ENCODE measurements around the gene GGA2.
A peak's percentile ranks its signal among the peaks of the same experiment; 100 is the strongest.
"Not testable (repeated sequence)": the region's sequence is repeated elsewhere in the genome, so short reads cannot be mapped to it uniquely, and the experiment has no call there.

The GGA2 gene

DNA sequence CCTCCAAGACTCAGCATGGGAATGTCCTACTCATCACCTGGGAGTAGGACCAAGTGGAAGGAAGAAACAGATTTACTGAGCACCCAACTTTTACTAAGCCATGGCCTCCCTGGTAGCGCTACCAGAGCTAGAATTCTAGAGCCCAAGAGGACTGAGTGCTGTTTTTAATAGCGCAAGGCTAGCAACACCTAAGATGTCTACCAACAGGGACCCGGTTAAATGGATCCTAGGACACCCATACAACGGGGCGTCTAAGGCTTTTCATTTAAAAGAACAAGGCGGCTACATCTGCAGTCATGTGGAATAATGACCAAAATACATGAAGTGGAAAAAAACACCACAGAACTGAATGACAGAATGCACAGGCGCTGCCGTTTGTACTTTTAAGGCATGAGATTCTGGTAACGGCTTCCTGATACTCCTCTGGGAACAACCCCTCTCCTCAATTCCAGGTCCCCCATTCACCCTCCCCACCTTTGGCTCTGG is 5.1 kb downstream of the GGA2 start:
- no peak for DNase-seq (ENCODE audit: insufficient read length, low spot score)

DNA sequence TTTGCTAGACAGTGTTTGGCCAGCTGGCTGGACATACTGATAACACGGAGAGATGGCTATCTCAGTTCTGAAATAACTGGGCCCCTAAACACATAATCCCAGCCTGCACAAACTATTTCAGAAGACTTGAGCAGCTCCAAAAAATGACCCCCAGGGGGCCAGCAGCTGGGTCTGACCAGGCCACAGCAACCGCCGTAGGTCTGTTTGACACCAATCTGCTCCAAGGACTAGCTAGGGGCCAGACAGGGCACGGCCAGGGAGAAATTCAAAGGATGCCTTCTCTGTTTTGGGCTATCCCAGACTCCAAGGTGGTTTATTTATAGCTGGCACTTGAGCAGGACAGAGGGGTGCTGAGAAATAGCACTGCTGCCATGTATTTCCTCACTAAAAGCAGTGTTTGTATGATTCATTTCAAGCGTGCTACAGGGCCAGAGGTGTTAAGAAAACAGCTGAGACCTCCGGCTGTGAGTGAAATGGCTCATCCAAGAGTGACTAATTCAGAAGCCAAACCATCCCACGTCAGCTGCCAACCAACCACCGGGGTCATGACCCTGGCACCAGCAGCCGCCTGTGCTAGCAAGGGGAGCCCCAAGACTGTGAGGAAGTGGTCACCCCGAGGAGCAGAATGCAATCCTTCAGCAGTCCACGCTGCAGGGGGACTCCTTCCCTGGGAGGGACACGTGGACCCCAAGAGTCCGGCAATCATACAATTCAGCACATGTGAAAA is 5.7 kb downstream of the GGA2 start:
- peak; percentile 72 for FAIRE-seq
- DNase-seq (ENCODE audit: insufficient read length, low spot score) = peak; percentile 41

More for the DNA sequence above, 5.1 kb downstream of the GGA2 start:
- FAIRE-seq = no peak

DNA sequence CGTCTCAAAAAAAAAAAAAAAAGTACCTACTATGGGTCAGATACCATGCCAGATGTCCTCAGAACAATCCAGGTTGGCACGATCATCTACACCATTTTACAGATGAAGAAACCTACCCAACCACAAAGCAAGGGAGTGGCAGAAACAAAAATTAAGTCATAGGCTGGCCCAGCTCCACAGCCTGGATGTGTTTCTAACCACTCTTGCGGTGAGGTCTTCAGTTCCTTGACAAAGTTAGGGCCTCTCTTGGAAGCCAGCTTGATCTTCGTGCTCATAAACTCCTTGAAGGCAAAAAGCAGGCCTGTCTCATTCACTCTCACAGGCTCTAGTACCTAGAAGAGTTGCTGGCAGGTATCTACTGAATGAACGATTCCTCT is 6.2 kb downstream of the GGA2 start:
- DNase-seq (ENCODE audit: insufficient read length, low spot score) = no peak

DNA sequence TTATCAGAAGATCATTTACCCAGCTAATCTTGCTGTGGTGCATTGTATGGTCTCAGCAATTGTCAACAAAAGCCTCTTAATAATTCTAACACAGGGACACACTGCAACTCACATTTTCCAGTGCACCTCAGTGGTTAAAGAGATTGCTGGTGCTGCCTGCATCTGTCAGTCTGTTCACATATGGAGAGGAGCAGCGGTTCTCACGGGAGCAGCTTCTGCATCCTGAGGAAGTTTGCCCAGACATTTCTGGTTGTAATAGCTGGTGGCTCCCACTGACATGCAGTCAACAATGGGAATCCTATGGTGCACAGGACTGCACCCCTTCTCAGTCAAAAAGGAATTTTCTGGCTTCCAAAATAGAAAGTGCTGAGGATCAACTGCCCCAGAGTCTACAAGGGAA is 7.8 kb downstream of the GGA2 start:
- DNase-seq (ENCODE audit: insufficient read length, low spot score) = no peak
- FAIRE-seq = no peak

More for the DNA sequence above, 6.2 kb downstream of the GGA2 start:
- no peak for FAIRE-seq

GRCh38 chr16:23501291-23501690 is 9.0 kb downstream of the GGA2 start:
- no peak for FAIRE-seq

DNA sequence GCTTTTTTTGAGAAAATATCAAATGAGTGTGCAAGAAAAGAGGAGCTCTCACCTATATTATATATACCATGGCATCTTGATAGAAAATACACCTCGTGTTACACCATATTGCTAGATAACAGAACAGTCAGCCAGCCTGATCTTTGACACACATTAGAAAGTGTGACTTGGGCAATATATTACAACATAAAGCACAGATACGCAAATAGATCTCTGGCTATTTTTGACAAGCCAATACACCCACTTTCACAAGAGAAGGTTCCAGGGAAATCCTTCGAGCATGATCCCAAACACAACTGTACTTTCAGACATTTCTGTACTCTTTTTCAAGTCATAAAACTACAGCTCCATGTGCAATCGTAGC is 9.4 kb downstream of the GGA2 start:
- FAIRE-seq (no peak), DNase-seq (ENCODE audit: insufficient read length, low spot score) (no peak)

More at GRCh38 chr16:23501291-23501690, 9.0 kb downstream of the GGA2 start:
- DNase-seq (ENCODE audit: insufficient read length, low spot score) = no peak

DNA sequence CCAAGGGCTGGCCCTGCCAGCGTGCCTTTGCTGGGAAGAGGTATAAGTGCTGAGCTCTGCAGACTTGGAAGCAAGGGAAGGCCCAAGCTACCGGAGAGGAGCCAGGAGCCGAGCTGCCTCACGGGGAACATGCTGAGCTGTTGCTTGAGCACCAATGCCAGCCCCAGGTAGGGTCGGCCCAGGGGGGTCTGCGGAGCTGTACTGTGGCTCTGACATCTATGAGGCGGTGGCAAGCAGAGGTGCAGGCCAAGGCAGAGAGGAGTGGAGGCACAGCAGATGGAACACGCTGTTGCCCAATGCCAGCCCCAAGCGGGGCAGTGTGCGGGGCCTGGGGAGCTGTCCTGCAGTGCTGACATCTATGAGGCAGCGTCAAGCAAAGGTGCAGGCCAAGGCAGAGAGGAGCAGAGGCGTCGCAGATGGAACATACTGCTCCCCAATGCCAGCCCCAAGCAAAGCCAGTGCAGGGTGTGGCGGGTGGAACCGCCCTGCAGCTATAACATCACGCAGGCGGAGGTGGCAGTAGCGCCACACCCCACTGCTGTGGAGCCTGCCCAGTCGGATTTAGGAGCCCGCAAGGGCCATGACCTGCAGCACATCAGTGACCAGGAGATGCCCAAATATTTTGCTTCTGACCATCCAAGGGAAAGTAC is 10.0 kb downstream of the GGA2 start:
- no peak for FAIRE-seq
- DNase-seq (ENCODE audit: insufficient read length, low spot score) = no peak

DNA sequence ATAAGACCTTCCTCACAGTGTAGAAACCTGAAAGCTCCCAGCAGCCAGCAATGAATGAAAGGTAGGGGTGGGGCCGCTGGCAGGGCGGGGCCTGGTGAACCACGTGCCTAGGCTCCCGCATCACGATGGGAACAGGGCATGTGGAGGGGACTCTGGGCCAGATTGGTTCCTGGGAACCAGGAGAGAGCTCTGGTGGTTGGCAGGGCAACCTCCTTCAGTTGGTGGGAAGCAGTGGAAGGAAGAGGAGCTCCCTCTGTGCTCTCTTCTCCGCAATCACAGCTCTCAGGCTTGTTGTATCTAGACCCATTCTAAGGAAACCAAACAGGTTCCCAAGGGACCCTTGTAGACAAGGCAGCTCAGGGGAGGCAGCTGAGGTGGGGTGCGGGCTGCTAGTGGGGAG is 10.5 kb downstream of the GGA2 start:
- FAIRE-seq (no peak), DNase-seq (ENCODE audit: insufficient read length, low spot score) (no peak)

- no peak for FAIRE-seq
Measured at GRCh38 chr16:23498863-23499262, 11.4 kb downstream of the GGA2 start.

GRCh38 chr16:23497543-23497868 is 12.8 kb downstream of the GGA2 start:
- FAIRE-seq (no peak), DNase-seq (ENCODE audit: insufficient read length, low spot score) (no peak)

More at GRCh38 chr16:23498863-23499262, 11.4 kb downstream of the GGA2 start:
- no peak for DNase-seq (ENCODE audit: insufficient read length, low spot score)

DNA sequence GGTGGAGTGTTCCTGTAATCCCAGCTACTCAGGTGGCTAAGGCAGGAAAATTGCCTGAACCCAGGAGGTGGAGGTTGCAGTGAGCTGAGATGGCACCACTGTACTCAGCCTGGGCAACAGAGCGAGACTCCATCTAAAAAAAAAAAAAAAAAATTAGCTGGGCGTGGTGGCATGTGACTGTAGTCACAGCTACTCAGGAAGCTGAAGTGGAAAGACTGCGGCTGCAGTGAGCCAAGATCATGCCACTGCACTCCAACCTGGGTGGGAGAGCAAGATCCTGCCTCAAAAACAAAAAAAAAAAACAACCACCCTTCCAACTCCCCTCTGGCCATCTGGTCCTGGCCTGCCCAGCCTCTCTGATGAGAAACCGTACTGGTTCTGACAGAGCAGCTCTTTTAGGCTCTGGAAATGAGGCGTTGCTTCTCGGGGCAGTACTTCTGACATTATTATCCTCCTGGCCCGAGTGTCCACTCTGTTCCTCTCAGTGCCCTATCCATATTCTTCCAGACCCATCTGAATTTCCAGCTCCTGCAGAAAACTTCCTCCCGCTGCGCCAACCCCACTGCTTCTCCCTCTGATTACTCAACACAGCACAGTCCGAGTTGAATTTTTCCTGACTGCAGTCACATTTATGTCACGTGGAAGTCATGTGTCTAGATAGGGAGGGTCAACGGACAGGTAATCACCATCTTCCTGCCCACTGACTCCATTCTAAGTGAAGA is 13.3 kb downstream of the GGA2 start:
- no peak for DNase-seq (ENCODE audit: insufficient read length, low spot score)
- no peak for FAIRE-seq

DNA sequence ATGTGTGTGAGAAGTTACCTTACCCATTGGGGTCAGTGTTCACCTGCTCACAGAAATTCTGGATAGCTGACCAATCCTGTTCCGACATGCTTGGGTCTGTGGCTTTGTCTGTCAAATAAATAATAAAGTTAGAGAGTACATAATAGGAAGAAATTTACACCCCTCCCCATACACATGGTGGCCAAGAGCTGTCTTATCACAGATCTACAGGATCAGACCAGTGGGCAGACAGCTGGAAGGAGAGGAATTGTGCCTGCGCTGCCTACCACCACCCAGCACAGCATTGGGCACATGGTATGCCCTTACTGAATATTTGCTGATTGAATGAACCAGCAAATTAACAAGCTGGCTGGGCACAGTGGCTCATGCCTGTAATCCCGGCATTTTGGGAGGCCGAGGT is 14.6 kb downstream of the GGA2 start:
- DNase-seq (ENCODE audit: insufficient read length, low spot score) (no peak), FAIRE-seq (no peak)

- FAIRE-seq = no peak
Measured at GRCh38 chr16:23494188-23494587, 16.1 kb downstream of the GGA2 start.

DNA sequence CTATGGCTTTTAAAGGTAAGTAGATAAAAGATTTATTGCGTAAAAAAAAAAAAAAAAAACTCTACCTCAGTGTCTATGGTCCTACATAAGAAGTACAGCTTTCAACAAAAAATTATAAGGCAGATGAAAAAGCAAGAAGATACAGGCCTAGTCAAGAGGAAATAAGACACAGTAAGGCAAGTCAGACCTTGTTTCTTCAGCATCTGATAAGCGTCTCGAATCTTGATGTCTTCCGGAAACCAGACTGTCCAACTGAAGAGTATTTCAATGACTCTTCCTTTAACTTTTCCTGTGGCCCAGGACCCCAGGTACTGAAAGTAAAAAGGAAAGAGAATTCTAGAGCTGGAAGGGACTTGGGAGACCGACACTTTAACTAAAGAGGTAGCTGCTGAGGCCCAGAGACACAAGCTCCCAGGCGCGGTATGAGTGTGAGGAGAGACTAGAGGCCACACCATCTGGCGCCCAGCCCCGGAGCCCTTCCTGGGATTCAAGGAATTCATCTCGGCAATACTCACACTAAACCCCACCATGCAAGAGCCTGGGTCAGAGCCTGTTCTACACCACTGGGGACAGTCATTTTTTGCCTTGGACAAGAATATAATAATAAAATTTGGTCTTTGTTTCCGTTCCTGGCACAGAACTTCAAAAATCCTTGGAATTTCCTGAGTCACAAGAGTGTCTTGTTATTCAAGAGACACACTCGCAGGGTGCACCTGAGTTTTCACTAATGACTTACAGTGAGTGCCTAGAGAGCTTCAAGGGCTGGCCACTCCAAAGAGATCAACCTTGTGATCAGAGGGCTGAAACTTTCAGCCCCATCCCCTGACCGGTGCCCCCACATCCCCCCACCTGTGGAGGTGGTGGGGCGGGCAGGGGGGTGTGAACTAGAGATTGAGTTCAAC is 18.6 kb downstream of the GGA2 start:
- no peak for FAIRE-seq
- no peak for DNase-seq (ENCODE audit: insufficient read length, low spot score)

More at GRCh38 chr16:23494188-23494587, 16.1 kb downstream of the GGA2 start:
- DNase-seq (ENCODE audit: insufficient read length, low spot score) = no peak

- DNase-seq (ENCODE audit: insufficient read length, low spot score) = no peak
- FAIRE-seq = no peak
Measured at GRCh38 chr16:23486480-23486879, 23.8 kb downstream of the GGA2 start.

GRCh38 chr16:23485841-23486240 is 24.5 kb downstream of the GGA2 start:
- no peak for FAIRE-seq
- DNase-seq (ENCODE audit: insufficient read length, low spot score) = no peak

- FAIRE-seq (no peak), DNase-seq (ENCODE audit: insufficient read length, low spot score) (no peak)
Measured at GRCh38 chr16:23485257-23485614, 25.1 kb downstream of the GGA2 start.

GRCh38 chr16:23484510-23485256 is 25.6 kb downstream of the GGA2 start:
- FAIRE-seq = no peak

DNA sequence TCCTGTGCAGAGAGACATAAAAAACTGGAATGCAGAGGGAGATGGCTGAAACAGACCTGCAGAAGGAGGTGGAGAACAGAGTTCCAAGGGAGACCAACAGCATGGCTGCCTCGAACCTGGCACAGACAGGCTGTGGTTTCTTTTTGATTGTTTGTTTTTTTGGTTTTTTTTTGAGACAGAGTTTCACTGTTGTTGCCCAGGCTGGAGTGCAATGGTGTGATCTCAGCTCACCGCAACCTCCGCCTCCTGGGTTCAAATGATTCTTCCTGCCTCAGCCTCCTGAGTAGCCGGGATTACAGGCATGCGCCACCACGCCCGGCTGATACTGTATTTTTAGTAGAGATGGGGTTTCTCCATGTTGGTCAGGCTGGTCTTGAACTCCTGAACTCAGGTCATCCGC is 26.8 kb downstream of the GGA2 start:
- not testable (repeated sequence) for DNase-seq (ENCODE audit: insufficient read length, low spot score); FAIRE-seq

More at GRCh38 chr16:23484510-23485256, 25.6 kb downstream of the GGA2 start:
- DNase-seq (ENCODE audit: insufficient read length, low spot score) = no peak

DNA sequence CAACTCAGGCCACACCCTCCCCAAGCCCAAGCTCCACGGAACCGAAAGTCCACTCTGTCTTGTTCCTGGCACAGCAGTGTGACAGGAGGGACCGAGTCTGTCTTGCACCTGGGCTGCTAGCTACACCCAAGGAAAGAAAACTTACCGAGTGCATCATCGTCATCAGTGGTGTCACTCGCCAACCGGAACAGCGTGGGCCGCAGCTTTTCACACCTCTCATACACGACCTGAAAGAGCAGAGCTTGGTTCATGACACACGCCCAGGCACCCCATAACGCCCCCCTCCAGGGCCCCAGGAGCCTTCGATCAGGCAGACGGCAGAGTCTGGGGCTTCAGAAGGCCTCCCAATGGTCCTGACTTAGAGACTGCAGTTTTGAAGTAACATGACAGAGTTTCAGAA is 27.5 kb downstream of the GGA2 start:
- DNase-seq (ENCODE audit: insufficient read length, low spot score) (peak; percentile 20), FAIRE-seq (peak; percentile 37)

Measured in GM19239 (cell line).